Fibroblast of pulmonary artery (primary cell): ENCODE measurements around the gene NCEH1.
A peak's percentile ranks its signal among the peaks of the same experiment; 100 is the strongest.
"Not testable (repeated sequence)": the region's sequence is repeated elsewhere in the genome, so short reads cannot be mapped to it uniquely, and the experiment has no call there.

Experiments
- DNase-seq: peaks from one replicate; pipeline ENCODE4 v3.0.0-alpha.2; 2010; ENCODE audit warnings: low read depth
- H3K4me3 ChIP-seq: replicated peaks from 2 replicates; pipeline ENCODE4 v1.5.1; 2011; ENCODE audit warnings: low read depth, mild to moderate bottlenecking, control low read depth, low read length, moderate library complexity
- TF ChIP-seq, protein P1 (sequence below): IDR thresholded peaks from 2 replicates; pipeline ENCODE4 v1.5.1; 2011; ENCODE audit warnings: mild to moderate bottlenecking, control low read depth, low read length, inconsistent platforms; ENCODE audit errors: missing control alignments

Gene NCEH1

DNA sequence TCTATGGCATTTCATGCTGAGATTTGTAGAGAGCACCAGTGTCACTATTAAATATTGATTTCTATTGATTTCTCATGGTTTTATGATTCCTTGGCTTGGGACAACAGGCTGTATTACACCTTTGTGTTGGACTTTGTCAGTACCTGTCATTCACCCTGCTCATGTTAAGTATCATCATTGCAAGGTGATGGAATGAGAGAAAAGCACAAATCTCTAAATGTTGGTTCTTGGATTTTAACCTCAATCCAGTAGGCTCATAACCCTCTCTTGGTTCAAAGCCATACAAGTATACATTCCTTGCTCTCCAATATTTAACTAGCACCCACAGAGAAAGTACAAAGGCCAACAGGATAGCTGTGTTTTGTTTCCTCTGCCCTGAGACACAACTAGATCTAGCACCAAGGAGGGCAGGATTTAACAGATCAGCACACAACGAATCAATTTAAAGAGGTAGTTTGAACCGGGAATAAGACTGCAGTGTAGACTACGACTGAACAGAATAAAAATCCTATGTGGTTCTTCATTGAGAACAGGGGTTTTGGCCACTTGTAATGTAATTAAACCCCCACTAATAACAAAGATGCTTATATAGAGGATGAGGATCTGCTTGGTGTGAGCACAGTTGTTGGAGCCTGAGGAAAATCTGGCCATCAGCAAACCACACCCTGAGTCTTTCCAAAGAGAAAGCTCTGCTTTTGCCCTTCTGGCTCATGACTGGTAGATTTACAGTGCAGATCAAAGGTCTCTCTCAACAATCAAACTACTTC, 109.6 kb downstream of the NCEH1 start:
- TF ChIP-seq, protein P1, sequence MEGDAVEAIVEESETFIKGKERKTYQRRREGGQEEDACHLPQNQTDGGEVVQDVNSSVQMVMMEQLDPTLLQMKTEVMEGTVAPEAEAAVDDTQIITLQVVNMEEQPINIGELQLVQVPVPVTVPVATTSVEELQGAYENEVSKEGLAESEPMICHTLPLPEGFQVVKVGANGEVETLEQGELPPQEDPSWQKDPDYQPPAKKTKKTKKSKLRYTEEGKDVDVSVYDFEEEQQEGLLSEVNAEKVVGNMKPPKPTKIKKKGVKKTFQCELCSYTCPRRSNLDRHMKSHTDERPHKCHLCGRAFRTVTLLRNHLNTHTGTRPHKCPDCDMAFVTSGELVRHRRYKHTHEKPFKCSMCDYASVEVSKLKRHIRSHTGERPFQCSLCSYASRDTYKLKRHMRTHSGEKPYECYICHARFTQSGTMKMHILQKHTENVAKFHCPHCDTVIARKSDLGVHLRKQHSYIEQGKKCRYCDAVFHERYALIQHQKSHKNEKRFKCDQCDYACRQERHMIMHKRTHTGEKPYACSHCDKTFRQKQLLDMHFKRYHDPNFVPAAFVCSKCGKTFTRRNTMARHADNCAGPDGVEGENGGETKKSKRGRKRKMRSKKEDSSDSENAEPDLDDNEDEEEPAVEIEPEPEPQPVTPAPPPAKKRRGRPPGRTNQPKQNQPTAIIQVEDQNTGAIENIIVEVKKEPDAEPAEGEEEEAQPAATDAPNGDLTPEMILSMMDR: no peak
- no peak overlapping the region for H3K4me3 ChIP-seq
- no peak for DNase-seq

DNA sequence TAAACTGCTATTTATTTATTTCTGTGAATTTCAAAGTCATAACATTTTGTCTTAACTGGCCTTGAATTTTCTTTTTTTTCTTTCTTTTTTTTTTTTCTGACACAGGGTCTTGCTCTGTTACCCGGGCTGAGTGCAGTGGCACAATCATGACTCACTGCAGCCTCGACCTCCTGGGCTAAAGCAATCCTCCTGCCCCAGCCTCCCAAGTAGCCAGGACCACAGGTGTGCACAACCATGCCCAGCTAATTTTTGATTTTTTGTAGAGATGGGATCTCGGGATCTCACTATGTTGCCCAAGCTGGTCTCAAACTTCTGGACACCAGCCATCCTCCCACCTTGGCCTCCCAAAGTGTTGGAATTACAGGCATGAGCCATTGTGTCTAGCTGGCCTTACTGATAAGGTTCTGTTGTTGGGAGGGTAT, 110.2 kb downstream of the NCEH1 start:
- DNase-seq: no peak
- TF ChIP-seq, protein P1: no peak
- no peak overlapping the region for H3K4me3 ChIP-seq

DNA sequence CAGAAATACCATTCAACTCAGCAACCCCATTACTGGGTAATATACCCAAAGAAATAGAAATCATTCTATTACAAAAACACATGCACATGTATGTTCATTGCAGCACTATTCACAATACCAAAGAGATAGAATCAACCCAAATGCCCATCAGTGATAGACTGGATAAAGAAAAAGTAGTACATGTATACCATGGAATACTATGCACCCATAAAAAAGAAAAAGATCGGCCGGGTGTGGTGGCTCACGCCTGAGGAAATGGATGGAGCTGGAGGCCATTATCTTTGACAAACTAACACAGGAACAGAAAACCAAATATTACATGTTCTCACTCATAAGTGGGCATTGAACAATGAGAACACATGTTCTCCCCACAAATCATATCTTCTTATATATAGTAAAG, 112.0 kb downstream of the NCEH1 start:
- no peak overlapping the region for H3K4me3 ChIP-seq
- TF ChIP-seq, protein P1: no peak
- DNase-seq: no peak

- TF ChIP-seq, protein P1: no peak
- no peak overlapping the region for H3K4me3 ChIP-seq
- no peak for DNase-seq
These were observed 114.5 kb downstream of the NCEH1 start for GRCh38 chr3:172596394-172596706.

- H3K4me3 ChIP-seq: peak overlapping the region; percentile 29
- peak; percentile 77 for DNase-seq
- TF ChIP-seq, protein P1: peak; percentile 82
These were observed 115.0 kb downstream of the NCEH1 start for GRCh38 chr3:172595664-172596393.

- DNase-seq, H3K4me3 ChIP-seq: not testable (repeated sequence)
These were observed 115.8 kb downstream of the NCEH1 start for GRCh38 chr3:172594900-172595663.
